SU-DHL-6 (cell line): ENCODE measurements around the gene RAB17.

Experiments
- CTCF ChIP-seq: fragments of 200-600 bp; sonication (generic); IDR thresholded peaks from one replicate; pipeline ENCODE4 v1.5.1; 2017; ENCODE audit warnings: antibody characterized with exemption, mild to moderate bottlenecking, low read length, moderate library complexity; ENCODE audit not compliant: insufficient read depth, poor library complexity, severe bottlenecking
- EZH2phosphoT487 ChIP-seq: fragments of 200-600 bp; sonication (generic), shearing (Covaris generic); conservative IDR thresholded peaks from 2 replicates; pipeline ENCODE4 v1.6.1; 2018; ENCODE audit warnings: mild to moderate bottlenecking, antibody characterized with exemption, low read length, moderate library complexity, mixed read lengths

GRCh38 chr2:237633061-237633561, 42.6 kb upstream of the RAB17 start:
- TF ChIP-seq EZH2phosphoT487 (no peak), CTCF (no peak)
